K562 (cell line): ENCODE data around the gene ASGR1. TPM values are rescaled to one million over a fixed set of nuclear protein-coding genes. Genes with fewer than 3 reads are reported as not detected.

ENCODE experiments used
- ATAC-seq: fragments of 200-7000 bp; cut with Tn5 transposase; 3 replicates; pipeline ENCODE4 v1.9.1; 2020; ENCODE audit warnings: moderate library complexity
- BruUV-seq: library from RNA; stranded (reverse); fragments of 400-500 nt; replicated peaks from 2 replicates; lab custom pipeline; 2021; lab: Mats Ljungman, UMichigan
- CTCF ChIA-PET: fragments of 300-600 bp; formaldehyde crosslinking; extraction: SDS; loops from one replicate; lab custom pipeline; 2021; ENCODE audit warnings: low intra/inter-chr PET ratio; lab: Yijun Ruan, JAX
- POLR2A ChIA-PET: fragments of 300-600, 350-650 bp; sonication (Branson Sonifier 250); formaldehyde crosslinking; extraction: SDS; loops from one replicate; lab custom pipeline; 2021; ENCODE audit warnings: antibody characterized with exemption, inconsistent platforms; lab: Yijun Ruan, JAX
- DNase-seq, 4 experiments: peaks; one replicate each; pipeline versions ENCODE4 v3.0.0 to v3.0.0-alpha.2; 2011 to 2018; ENCODE audit warnings: low spot score in 3 of 4, mixed read lengths in 3 of 4; ENCODE audit errors: extremely low read depth in 1 of 4
- FAIRE-seq: peaks from 2 replicates; lab custom pipeline; 2011; peaks lifted over from hg19 to GRCh38; lab: Jason Lieb, UNC
- H2AFZ ChIP-seq: 2 replicates; pipeline ENCODE4 v1.6.0; 2011; ENCODE audit warnings: low read depth, low read length, control low read depth, inconsistent platforms
- H3K27ac ChIP-seq: fragments of 200-600 bp; 3 replicates; pipeline ENCODE4 v1.8.0; 2011; ENCODE audit warnings: low read depth, mild to moderate bottlenecking, control low read depth, inconsistent platforms, low read length, moderate library complexity, mixed read lengths; ENCODE audit errors: extremely low read depth
- H3K27me3 ChIP-seq, 2 experiments: fragments of 300-600 bp in 1 of 2; 2 replicates in 1 of 2; 3 replicates in 1 of 2; pipeline versions ENCODE4 v1.6.0 to v1.8.0; 2011; ENCODE audit warnings: inconsistent platforms in 2 of 2, low read length in 2 of 2, mild to moderate bottlenecking in 1 of 2, mixed read lengths in 1 of 2, moderate library complexity in 1 of 2; ENCODE audit not compliant: control insufficient read depth in 2 of 2, insufficient read depth in 2 of 2
- H3K36me3 ChIP-seq: fragments of 300-600 bp; 3 replicates; pipeline ENCODE4 v1.8.0; 2011; ENCODE audit warnings: mild to moderate bottlenecking, low read length, inconsistent platforms; ENCODE audit not compliant: control insufficient read depth, insufficient read depth
- H3K4me1 ChIP-seq, 2 experiments: fragments of 200-600 bp in 1 of 2; replicated peaks in 1 of 2; 2 replicates in 1 of 2; 3 replicates in 1 of 2; pipeline versions ENCODE4 v1.5.1 to v1.8.0; 2011; ENCODE audit warnings: inconsistent platforms in 2 of 2, low read length in 2 of 2, mild to moderate bottlenecking in 1 of 2, mixed read lengths in 1 of 2, moderate library complexity in 1 of 2; ENCODE audit not compliant: control insufficient read depth in 2 of 2, insufficient read depth in 2 of 2
- H3K4me2 ChIP-seq: 2 replicates; pipeline ENCODE4 v1.6.1; 2011; ENCODE audit warnings: low read length, control low read depth, inconsistent platforms, mixed read lengths; ENCODE audit not compliant: insufficient read depth
- H3K4me3 ChIP-seq: fragments of 200-600 bp; sonication (generic), shearing (Covaris generic); 2 replicates; pipeline ENCODE4 v1.5.1; 2016; ENCODE audit warnings: control low read depth, inconsistent platforms
- H3K79me2 ChIP-seq: fragments of 200-600 bp; 3 replicates; pipeline ENCODE4 v1.8.0; 2011; ENCODE audit warnings: low read length, inconsistent platforms; ENCODE audit not compliant: control insufficient read depth, insufficient read depth
- H3K9ac ChIP-seq, 2 experiments: 2 replicates each; pipeline versions ENCODE4 v1.6.0 to v1.6.1; 2011; ENCODE audit warnings: low read depth in 2 of 2, low read length in 2 of 2, control low read depth in 1 of 2, inconsistent platforms in 1 of 2, mild to moderate bottlenecking in 1 of 2, mixed read lengths in 1 of 2; ENCODE audit not compliant: insufficient read depth in 1 of 2
- H3K9me1 ChIP-seq: one replicate; pipeline ENCODE4 v1.6.0; 2011; ENCODE audit warnings: inconsistent platforms, mild to moderate bottlenecking, low read length, moderate library complexity; ENCODE audit not compliant: control insufficient read depth, insufficient read depth
- H3K9me3 ChIP-seq: replicated peaks from 2 replicates; pipeline ENCODE4 v1.5.1; 2011; ENCODE audit warnings: low read depth, low read length, inconsistent platforms; ENCODE audit not compliant: control insufficient read depth, insufficient read depth
- H4K20me1 ChIP-seq: replicated peaks from 2 replicates; pipeline ENCODE4 v1.6.1; 2011; ENCODE audit warnings: low read length, inconsistent platforms, mixed read lengths; ENCODE audit not compliant: control insufficient read depth, insufficient read depth
- E2F3 ChIP-seq: fragments of 250-450 bp; sonication (Bioruptor Pico); IDR thresholded peaks from 2 replicates; pipeline ENCODE4 v1.4.0; 2020; ENCODE audit warnings: mild to moderate bottlenecking
- ETV6 ChIP-seq, 3 experiments: fragments of 150-350 bp in 1 of 3; sonication (generic) in 1 of 3; formaldehyde crosslinking in 1 of 3; IDR thresholded peaks; 2 replicates each; pipeline versions ENCODE4 v1.6.1 to v1.8.0; 2014 to 2022; ENCODE audit warnings: borderline replicate concordance in 2 of 3, low read depth in 2 of 3, antibody characterized with exemption in 1 of 3, low read length in 1 of 3, mild to moderate bottlenecking in 1 of 3, missing genetic modification reagents in 1 of 3
- HIVEP1 ChIP-seq: fragments of 250-450 bp; sonication (Bioruptor Pico); IDR thresholded peaks from 2 replicates; pipeline ENCODE4 v1.4.0; 2020; ENCODE audit warnings: mild to moderate bottlenecking
- NUFIP1 ChIP-seq: fragments of 450-650 bp; IDR thresholded peaks from 2 replicates; pipeline ENCODE4 v1.6.1; 2018; ENCODE audit not compliant: partially characterized antibody
- TAF7 ChIP-seq: fragments of 450-650 bp; IDR thresholded peaks from 2 replicates; pipeline ENCODE4 v1.6.1; 2016; ENCODE audit warnings: missing genetic modification characterization, missing compliant biosample characterization
- TEAD4 ChIP-seq, 2 experiments: sonication (generic) in 1 of 2; formaldehyde crosslinking in 1 of 2; IDR thresholded peaks; 2 replicates each; pipeline versions ENCODE4 v1.6.1 to v1.8.0; 2012 to 2022; ENCODE audit warnings: borderline replicate concordance in 1 of 2, inconsistent platforms in 1 of 2, low read length in 1 of 2, mild to moderate bottlenecking in 1 of 2, missing genetic modification reagents in 1 of 2
- WGBS: fragments of 100-300 bp; shearing (Covaris generic); methylation state at CpG from one replicate; pipeline ENCODE4 v1.1.6; 2016; ENCODE audit warnings: low coverage, mixed read lengths; ENCODE audit not compliant: insufficient coverage; ENCODE audit errors: missing lambda C conversion rate; 5-methylcytosine and 5-hydroxymethylcytosine counted together
- in situ Hi-C: fragments of 300-500 bp; cut with MboI; formaldehyde crosslinking; loops from 4 replicates; pipeline ENCODE4 v1.15.0; 2018; ENCODE audit warnings: inconsistent platforms, mixed read lengths
- intact Hi-C: fragments of 100-400 bp; cut with micrococcal nuclease; formaldehyde crosslinking; loops from 2 replicates; pipeline ENCODE4 v1.14.2; 2022
- polyA plus RNA-seq, 8 experiments: library from polyadenylated mRNA; depleted of rRNA in 4 of 8; stranded (reverse) in 5 of 8; unstranded in 3 of 8; fragments of >200 nt; fragmentation: Nextera tagmentation in 2 of 8; fragmentation: Illumina TruSeq in 1 of 8; extraction: Ambion mirVana in 2 of 8; extraction: Trizol in 1 of 8; gene quantifications; 2 replicates each; pipeline versions ENCODE4 v1.2.1 to v1.2.3, GENCODE V29; 2011 to 2014; ENCODE audit warnings: inconsistent platforms in 1 of 8, missing spikeins in 1 of 8
- total RNA-seq, 7 experiments: library from RNA; depleted of rRNA in 6 of 7; stranded (reverse); fragments of >200 nt in 6 of 7; fragmentation: Illumina TruSeq in 2 of 7; extraction: Trizol in 2 of 7; gene quantifications; 2 replicates each; pipeline versions ENCODE4 v1.2.1 to v1.2.3, GENCODE V29; 2011 to 2021; ENCODE audit warnings: low replicate concordance in 1 of 7
- TF ChIP-seq, protein P1 (sequence below): fragments of 250-450 bp; sonication (Bioruptor Pico); IDR thresholded peaks from 2 replicates; pipeline ENCODE4 v1.5.0; 2021; ENCODE audit warnings: mild to moderate bottlenecking, borderline replicate concordance
- TF ChIP-seq, protein P2 (sequence below): fragments of 250-450 bp; sonication (Bioruptor Pico); IDR thresholded peaks from 2 replicates; pipeline ENCODE4 v1.8.0; 2021; ENCODE audit warnings: mild to moderate bottlenecking, moderate library complexity
- TF ChIP-seq, protein P3 (sequence below): fragments of 150-350 bp; conservative IDR thresholded peaks from 2 replicates; pipeline ENCODE4 v1.6.1; 2014; ENCODE audit warnings: low read length
- TF ChIP-seq, protein P4 (sequence below): fragments of 450-650 bp; IDR thresholded peaks from 2 replicates; pipeline ENCODE4 v1.6.1; 2018; ENCODE audit warnings: mild to moderate bottlenecking, low read depth; ENCODE audit not compliant: partially characterized antibody

The ASGR1 gene
- total and polyA plus RNA-seq, 9 of the 15 experiments (the other 6 are each of a cell fraction or from before 2014, with no cell fraction given): 0.11 to 1.0 (median 0.64) TPM; not detected in 2

DNA sequence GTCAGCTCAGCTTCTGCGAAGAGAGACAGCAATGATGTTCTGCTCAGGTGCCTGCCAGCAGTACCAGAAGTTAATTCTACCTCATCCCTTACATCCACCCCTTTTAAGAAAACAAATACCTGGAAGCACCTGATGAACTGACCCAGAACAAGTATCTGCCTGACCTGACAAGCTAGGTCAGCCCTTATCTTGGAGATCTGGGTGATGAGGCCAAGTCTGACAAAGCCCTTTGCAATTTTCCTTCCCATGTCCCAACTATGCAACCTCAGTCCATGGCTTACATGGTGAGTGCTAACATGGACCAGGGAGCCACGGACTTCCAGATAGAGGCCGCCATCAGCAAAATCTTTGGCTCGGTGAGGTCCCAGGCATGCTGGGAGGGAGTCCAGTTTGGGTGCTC lies 44.2 kb upstream of the ASGR1 start:
- BruUV-seq: no TSS peak
- no peak overlapping the region for H3K4me3 ChIP-seq
- H3K4me1 ChIP-seq: peaks cover 17 to 48% of the 10 kb centered on the region in 2 experiments
- H3K36me3 ChIP-seq: peaks cover 79% of the 10 kb centered on the region; the same call in 2 of the 3 replicates
- peak overlapping the region in 1 of 2 experiments; percentile 7; a peak in 1 of 4 replicates for H3K9ac ChIP-seq
- peaks cover 6% of the 10 kb centered on the region for H4K20me1 ChIP-seq
- DNase-seq (no peak), ATAC-seq (no peak), FAIRE-seq (no peak)
- 74% methylated on average over 4 of the region's 4 CpGs for WGBS
- POLR2A ChIA-PET: interaction anchor here (7.7 kb wide), 1 partner anchor 12 kb away, joined by 73 read pairs; the partner anchor contains the start of gene DVL2
- intact Hi-C loops: no loop called here
- in situ Hi-C loops: no loop called here
- no peaks in the 10 kb centered on the region for H3K9me3 ChIP-seq
- no peaks in the 10 kb centered on the region for H3K27me3 ChIP-seq
- no peak overlapping the region for H2AFZ ChIP-seq
- H3K4me2 ChIP-seq: no peak overlapping the region
- H3K27ac ChIP-seq: no peak overlapping the region
- H3K79me2 ChIP-seq: peaks cover 24% of the 10 kb centered on the region
- peaks cover 6% of the 10 kb centered on the region for H3K9me1 ChIP-seq
- TF ChIP-seq ETV6 (IDR thresholded peaks at IDR 0.05; ENCODE audit: borderline replicate concordance in 1 of 2, low read depth in 2 of 2, low read length in 1 of 2): no peak
- TF ChIP-seq ETV6 (CRISPR knock-in tag; IDR thresholded peaks at IDR 0.05; ENCODE audit: borderline replicate concordance): no peak
- TF ChIP-seq E2F3 (CRISPR knock-in tag): no peak
- TF ChIP-seq, protein P1, sequence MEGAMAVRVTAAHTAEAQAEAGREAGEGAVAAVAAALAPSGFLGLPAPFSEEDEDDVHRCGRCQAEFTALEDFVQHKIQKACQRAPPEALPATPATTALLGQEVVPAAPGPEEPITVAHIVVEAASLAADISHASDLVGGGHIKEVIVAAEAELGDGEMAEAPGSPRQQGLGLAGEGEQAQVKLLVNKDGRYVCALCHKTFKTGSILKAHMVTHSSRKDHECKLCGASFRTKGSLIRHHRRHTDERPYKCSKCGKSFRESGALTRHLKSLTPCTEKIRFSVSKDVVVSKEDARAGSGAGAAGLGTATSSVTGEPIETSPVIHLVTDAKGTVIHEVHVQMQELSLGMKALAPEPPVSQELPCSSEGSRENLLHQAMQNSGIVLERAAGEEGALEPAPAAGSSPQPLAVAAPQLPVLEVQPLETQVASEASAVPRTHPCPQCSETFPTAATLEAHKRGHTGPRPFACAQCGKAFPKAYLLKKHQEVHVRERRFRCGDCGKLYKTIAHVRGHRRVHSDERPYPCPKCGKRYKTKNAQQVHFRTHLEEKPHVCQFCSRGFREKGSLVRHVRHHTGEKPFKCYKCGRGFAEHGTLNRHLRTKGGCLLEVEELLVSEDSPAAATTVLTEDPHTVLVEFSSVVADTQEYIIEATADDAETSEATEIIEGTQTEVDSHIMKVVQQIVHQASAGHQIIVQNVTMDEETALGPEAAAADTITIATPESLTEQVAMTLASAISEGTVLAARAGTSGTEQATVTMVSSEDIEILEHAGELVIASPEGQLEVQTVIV: no peak
- TF ChIP-seq, protein P2, sequence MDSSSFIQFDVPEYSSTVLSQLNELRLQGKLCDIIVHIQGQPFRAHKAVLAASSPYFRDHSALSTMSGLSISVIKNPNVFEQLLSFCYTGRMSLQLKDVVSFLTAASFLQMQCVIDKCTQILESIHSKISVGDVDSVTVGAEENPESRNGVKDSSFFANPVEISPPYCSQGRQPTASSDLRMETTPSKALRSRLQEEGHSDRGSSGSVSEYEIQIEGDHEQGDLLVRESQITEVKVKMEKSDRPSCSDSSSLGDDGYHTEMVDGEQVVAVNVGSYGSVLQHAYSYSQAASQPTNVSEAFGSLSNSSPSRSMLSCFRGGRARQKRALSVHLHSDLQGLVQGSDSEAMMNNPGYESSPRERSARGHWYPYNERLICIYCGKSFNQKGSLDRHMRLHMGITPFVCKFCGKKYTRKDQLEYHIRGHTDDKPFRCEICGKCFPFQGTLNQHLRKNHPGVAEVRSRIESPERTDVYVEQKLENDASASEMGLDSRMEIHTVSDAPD (CRISPR knock-in tag): no peak
- no peak for TF ChIP-seq NUFIP1
- TF ChIP-seq TAF7 (tag): no peak
- no peak for TF ChIP-seq HIVEP1 (CRISPR knock-in tag)
- TF ChIP-seq, protein P3, sequence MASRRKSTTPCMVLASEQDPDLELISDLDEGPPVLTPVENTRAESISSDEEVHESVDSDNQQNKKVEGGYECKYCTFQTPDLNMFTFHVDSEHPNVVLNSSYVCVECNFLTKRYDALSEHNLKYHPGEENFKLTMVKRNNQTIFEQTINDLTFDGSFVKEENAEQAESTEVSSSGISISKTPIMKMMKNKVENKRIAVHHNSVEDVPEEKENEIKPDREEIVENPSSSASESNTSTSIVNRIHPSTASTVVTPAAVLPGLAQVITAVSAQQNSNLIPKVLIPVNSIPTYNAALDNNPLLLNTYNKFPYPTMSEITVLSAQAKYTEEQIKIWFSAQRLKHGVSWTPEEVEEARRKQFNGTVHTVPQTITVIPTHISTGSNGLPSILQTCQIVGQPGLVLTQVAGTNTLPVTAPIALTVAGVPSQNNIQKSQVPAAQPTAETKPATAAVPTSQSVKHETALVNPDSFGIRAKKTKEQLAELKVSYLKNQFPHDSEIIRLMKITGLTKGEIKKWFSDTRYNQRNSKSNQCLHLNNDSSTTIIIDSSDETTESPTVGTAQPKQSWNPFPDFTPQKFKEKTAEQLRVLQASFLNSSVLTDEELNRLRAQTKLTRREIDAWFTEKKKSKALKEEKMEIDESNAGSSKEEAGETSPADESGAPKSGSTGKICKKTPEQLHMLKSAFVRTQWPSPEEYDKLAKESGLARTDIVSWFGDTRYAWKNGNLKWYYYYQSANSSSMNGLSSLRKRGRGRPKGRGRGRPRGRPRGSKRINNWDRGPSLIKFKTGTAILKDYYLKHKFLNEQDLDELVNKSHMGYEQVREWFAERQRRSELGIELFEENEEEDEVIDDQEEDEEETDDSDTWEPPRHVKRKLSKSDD: no peak
- no peak for TF ChIP-seq TEAD4 (IDR thresholded peaks at IDR 0.05; ENCODE audit: low read length)
- no peak for TF ChIP-seq TEAD4 (CRISPR knock-in tag; IDR thresholded peaks at IDR 0.05; ENCODE audit: borderline replicate concordance)
- TF ChIP-seq, protein P4, sequence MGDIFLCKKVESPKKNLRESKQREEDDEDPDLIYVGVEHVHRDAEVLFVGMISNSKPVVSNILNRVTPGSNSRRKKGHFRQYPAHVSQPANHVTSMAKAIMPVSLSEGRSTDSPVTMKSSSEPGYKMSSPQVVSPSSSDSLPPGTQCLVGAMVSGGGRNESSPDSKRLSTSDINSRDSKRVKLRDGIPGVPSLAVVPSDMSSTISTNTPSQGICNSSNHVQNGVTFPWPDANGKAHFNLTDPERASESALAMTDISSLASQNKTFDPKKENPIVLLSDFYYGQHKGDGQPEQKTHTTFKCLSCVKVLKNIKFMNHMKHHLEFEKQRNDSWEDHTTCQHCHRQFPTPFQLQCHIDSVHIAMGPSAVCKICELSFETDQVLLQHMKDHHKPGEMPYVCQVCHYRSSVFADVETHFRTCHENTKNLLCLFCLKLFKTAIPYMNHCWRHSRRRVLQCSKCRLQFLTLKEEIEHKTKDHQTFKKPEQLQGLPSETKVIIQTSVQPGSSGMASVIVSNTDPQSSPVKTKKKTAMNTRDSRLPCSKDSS: no peak
- CTCF ChIA-PET: no interaction called here
